NCI-H526 treated with DMSO at 0.1 percent for 48 hours (cell line): ENCODE data around the gene SOX13.
A peak's percentile ranks its signal among the peaks of the same experiment; 100 is the strongest.

Experiments
- DNase-seq: peaks from one replicate; lab custom pipeline; 2025; lab: John Stamatoyannopoulos, UW

The SOX13 gene

GRCh38 chr1:204152310-204153044 lies 79.6 kb downstream of the SOX13 start:
- DNase-seq = no peak

GRCh38 chr1:204153667-204154066 lies 80.8 kb downstream of the SOX13 start:
- DNase-seq = no peak

GRCh38 chr1:204154568-204155255 lies 81.8 kb downstream of the SOX13 start:
- DNase-seq = no peak

GRCh38 chr1:204155881-204156280 lies 83.0 kb downstream of the SOX13 start:
- no peak for DNase-seq

- DNase-seq = no peak
These were observed 85.0 kb downstream of the SOX13 start for GRCh38 chr1:204157962-204158361.

GRCh38 chr1:204161609-204162493 lies 88.9 kb downstream of the SOX13 start:
- no peak for DNase-seq

- DNase-seq = peak; percentile 59
These were observed 89.7 kb downstream of the SOX13 start for GRCh38 chr1:204162494-204163074.

GRCh38 chr1:204166219-204166618 lies 93.3 kb downstream of the SOX13 start, which contains the start of gene REN:
TSS of gene REN (minus strand) at chr1:204166337. CDS start at chr1:204166293, 44 bp downstream.
- no peak for DNase-seq

- DNase-seq = no peak
These were observed 94.8 kb downstream of the SOX13 start for GRCh38 chr1:204167730-204168129.

GRCh38 chr1:204169858-204170257 lies 96.9 kb downstream of the SOX13 start:
- no peak for DNase-seq

- no peak for DNase-seq
These were observed 97.7 kb downstream of the SOX13 start for GRCh38 chr1:204170494-204171155.

GRCh38 chr1:204171751-204172178 lies 98.8 kb downstream of the SOX13 start:
- DNase-seq = no peak

GRCh38 chr1:204172404-204173029 lies 99.6 kb downstream of the SOX13 start:
- DNase-seq = no peak

- DNase-seq = no peak
These were observed 102.0 kb downstream of the SOX13 start for GRCh38 chr1:204174958-204175357.

- DNase-seq = no peak
These were observed 103.1 kb downstream of the SOX13 start for GRCh38 chr1:204176049-204176448.

- no peak for DNase-seq
These were observed 104.2 kb downstream of the SOX13 start for GRCh38 chr1:204177133-204177532.
